SKM-1 treated with dmso at 0.1 percent for 144 hours (cell line): Measurements from ENCODE around the gene CSE1L.
"Not testable (repeated sequence)": the region's sequence is repeated elsewhere in the genome, so short reads cannot be mapped to it uniquely, and the experiment has no call there.

Source experiments
- DNase-seq: peaks from one replicate; lab custom pipeline; 2025; ENCODE audit not compliant: unreplicated experiment; lab: John Stamatoyannopoulos, UW

The CSE1L gene

GRCh38 chr20:49074521-49074920 lies 28.4 kb downstream of the CSE1L start:
- no peak for DNase-seq

GRCh38 chr20:49078310-49078709 lies 32.2 kb downstream of the CSE1L start:
- no peak for DNase-seq

- not testable (repeated sequence) for DNase-seq
Measured at GRCh38 chr20:49082295-49082694, 36.2 kb downstream of the CSE1L start.

- no peak for DNase-seq
Measured at GRCh38 chr20:49091104-49091503, 45.0 kb downstream of the CSE1L start.

GRCh38 chr20:49091762-49092161 lies 45.6 kb downstream of the CSE1L start:
- DNase-seq = no peak

GRCh38 chr20:49096203-49096730 lies 50.2 kb downstream of the CSE1L start:
- DNase-seq = no peak

GRCh38 chr20:49097159-49097558 lies 51.0 kb downstream of the CSE1L start:
- DNase-seq = no peak

GRCh38 chr20:49098136-49098535 lies 52.0 kb downstream of the CSE1L start:
- DNase-seq = no peak

- no peak for DNase-seq
Measured at GRCh38 chr20:49099011-49099410, 52.9 kb downstream of the CSE1L start.

GRCh38 chr20:49100292-49100691 lies 54.2 kb downstream of the CSE1L start:
- not testable (repeated sequence) for DNase-seq

- DNase-seq = no peak
Measured at GRCh38 chr20:49100972-49101371, 54.9 kb downstream of the CSE1L start.

- no peak for DNase-seq
Measured at GRCh38 chr20:49103019-49103418, 56.9 kb downstream of the CSE1L start.

- no peak for DNase-seq
Measured at GRCh38 chr20:49103647-49104364, 57.7 kb downstream of the CSE1L start.

GRCh38 chr20:49104365-49104648 lies 58.2 kb downstream of the CSE1L start:
- DNase-seq = no peak

- DNase-seq = not testable (repeated sequence)
Measured at GRCh38 chr20:49104979-49105547, 59.0 kb downstream of the CSE1L start.

GRCh38 chr20:49106328-49106727 lies 60.2 kb downstream of the CSE1L start:
- DNase-seq = no peak

GRCh38 chr20:49110767-49111694 lies 64.9 kb downstream of the CSE1L start:
- no peak for DNase-seq

GRCh38 chr20:49112596-49113274 lies 66.6 kb downstream of the CSE1L start:
- DNase-seq = no peak

- no peak for DNase-seq
Measured at GRCh38 chr20:49115564-49115963, 69.5 kb downstream of the CSE1L start.

GRCh38 chr20:49118307-49118706 lies 72.2 kb downstream of the CSE1L start:
- DNase-seq = no peak

GRCh38 chr20:49119988-49120387 lies 73.9 kb downstream of the CSE1L start:
- no peak for DNase-seq
